OCI-LY3 (cell line): Measurements from ENCODE around the gene MPG.

Experiments
- EZH2phosphoT487 ChIP-seq: fragments of 200-600 bp; shearing (Covaris generic); IDR thresholded peaks from 2 replicates; pipeline ENCODE4 v1.6.1; 2018; ENCODE audit warnings: antibody characterized with exemption, mixed run types, low read depth
- TF ChIP-seq, protein P1 (sequence below): fragments of 200-600, 300-600 bp; sonication (generic); IDR thresholded peaks from 2 replicates; pipeline ENCODE4 v1.5.1; 2014; ENCODE audit warnings: antibody characterized with exemption, low read length, low read depth

DNA sequence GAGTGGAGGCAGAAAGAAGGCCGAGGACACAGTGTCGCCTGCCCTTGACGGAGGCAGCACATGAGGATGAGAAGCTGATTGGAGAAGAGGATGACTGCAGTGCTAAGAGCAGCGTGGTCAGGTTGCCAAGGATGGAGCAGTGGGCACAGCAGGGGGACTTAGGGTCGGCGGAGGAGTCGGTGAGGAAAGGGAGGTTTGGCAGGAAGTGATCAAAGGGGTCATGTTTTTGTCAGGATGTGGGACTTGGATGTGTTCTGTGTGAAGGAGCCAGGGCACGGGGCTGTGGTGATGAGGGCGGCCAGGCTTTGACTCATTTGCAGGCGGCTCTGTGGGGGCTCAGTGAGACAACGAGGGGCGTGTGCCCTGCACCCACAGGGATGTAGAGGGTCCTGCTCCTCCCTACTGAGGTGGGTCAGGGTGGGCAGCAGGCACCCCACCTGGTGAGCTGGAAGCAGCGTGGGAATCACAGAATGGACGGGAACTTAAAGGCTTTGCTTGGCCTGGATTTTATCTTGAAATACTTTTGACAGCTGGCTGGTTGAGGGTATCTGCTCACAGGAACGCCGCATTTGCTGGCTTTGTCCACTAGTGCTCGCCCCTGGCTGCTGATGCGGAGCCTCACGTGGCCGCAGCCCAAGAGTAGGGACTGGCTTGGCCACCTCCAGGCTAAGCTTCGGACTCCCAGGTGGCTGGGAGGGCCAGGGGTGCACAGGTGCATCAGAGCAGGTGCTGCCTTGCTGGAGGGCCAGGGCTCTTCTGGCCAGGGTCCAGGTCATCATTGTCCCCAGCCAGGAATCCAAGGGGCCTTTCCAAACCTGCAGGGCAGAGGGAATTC, 6.0 kb downstream of the MPG start:
- TF ChIP-seq, protein P1, sequence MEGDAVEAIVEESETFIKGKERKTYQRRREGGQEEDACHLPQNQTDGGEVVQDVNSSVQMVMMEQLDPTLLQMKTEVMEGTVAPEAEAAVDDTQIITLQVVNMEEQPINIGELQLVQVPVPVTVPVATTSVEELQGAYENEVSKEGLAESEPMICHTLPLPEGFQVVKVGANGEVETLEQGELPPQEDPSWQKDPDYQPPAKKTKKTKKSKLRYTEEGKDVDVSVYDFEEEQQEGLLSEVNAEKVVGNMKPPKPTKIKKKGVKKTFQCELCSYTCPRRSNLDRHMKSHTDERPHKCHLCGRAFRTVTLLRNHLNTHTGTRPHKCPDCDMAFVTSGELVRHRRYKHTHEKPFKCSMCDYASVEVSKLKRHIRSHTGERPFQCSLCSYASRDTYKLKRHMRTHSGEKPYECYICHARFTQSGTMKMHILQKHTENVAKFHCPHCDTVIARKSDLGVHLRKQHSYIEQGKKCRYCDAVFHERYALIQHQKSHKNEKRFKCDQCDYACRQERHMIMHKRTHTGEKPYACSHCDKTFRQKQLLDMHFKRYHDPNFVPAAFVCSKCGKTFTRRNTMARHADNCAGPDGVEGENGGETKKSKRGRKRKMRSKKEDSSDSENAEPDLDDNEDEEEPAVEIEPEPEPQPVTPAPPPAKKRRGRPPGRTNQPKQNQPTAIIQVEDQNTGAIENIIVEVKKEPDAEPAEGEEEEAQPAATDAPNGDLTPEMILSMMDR = no peak
- no peak for TF ChIP-seq EZH2phosphoT487
